Liver (tissue), 9 donors: ENCODE results near the gene RCAN2. TPM values are rescaled to one million over a fixed set of nuclear protein-coding genes. Genes with fewer than 3 reads are reported as not detected.

Source experiments
- DNase-seq: peaks from one replicate; pipeline ENCODE4 v3.0.0-alpha.2; 2017; ENCODE audit warnings: low spot score
- H3K27ac ChIP-seq, 2 donors: one replicate each; pipeline ENCODE4 v1.7.0; 2013; ENCODE audit warnings: inconsistent platforms in 2 of 2, low read length in 2 of 2, control low read depth in 1 of 2, low read depth in 1 of 2, mild to moderate bottlenecking in 1 of 2
- H3K27me3 ChIP-seq, 4 donors: one replicate each; pipeline versions ENCODE4 v1.6.1 to v1.7.0; 2013; ENCODE audit warnings: low read length in 3 of 4, inconsistent platforms in 1 of 4, mild to moderate bottlenecking in 1 of 4, moderate library complexity in 1 of 4; ENCODE audit not compliant: control insufficient read depth in 4 of 4, insufficient read depth in 4 of 4
- H3K36me3 ChIP-seq, 4 donors: one replicate each; pipeline versions ENCODE4 v1.6.1 to v1.7.0; 2013; ENCODE audit warnings: low read length in 3 of 4, mild to moderate bottlenecking in 3 of 4, low read depth in 1 of 4, moderate library complexity in 1 of 4; ENCODE audit not compliant: control insufficient read depth in 4 of 4, insufficient read depth in 3 of 4
- H3K4me1 ChIP-seq, 4 donors: one replicate each; pipeline versions ENCODE4 v1.6.1 to v1.7.0; 2013; ENCODE audit warnings: low read length in 3 of 4, mild to moderate bottlenecking in 3 of 4, moderate library complexity in 1 of 4; ENCODE audit not compliant: control insufficient read depth in 4 of 4, insufficient read depth in 4 of 4
- H3K4me3 ChIP-seq, 3 donors: one replicate each; pipeline versions ENCODE4 v1.6.1 to v1.7.0; 2013; ENCODE audit warnings: low read length in 3 of 3, control low read depth in 1 of 3, low read depth in 1 of 3, mild to moderate bottlenecking in 1 of 3
- H3K9ac ChIP-seq, 2 donors: one replicate each; pipeline ENCODE4 v1.7.0; 2013; ENCODE audit warnings: low read length in 2 of 2, mild to moderate bottlenecking in 2 of 2, moderate library complexity in 2 of 2, control low read depth in 1 of 2, low read depth in 1 of 2
- H3K9me3 ChIP-seq, 4 donors: one replicate each; pipeline versions ENCODE4 v1.6.1 to v1.7.0; 2013; ENCODE audit warnings: low read length in 3 of 4; ENCODE audit not compliant: control insufficient read depth in 4 of 4
- EGR1 ChIP-seq, 2 donors: IDR thresholded peaks; 2 replicates each; pipeline ENCODE4 v1.6.1; 2016 to 2018; ENCODE audit warnings: antibody characterized with exemption in 2 of 2, low read depth in 2 of 2
- FOXA1 ChIP-seq: IDR thresholded peaks from 2 replicates; pipeline ENCODE4 v1.6.1; 2016; ENCODE audit warnings: antibody characterized with exemption
- GABPA ChIP-seq, 2 donors: IDR thresholded peaks in 1 of 2; conservative IDR thresholded peaks in 1 of 2; 2 replicates each; pipeline ENCODE4 v1.6.1; 2016; ENCODE audit warnings: antibody characterized with exemption in 2 of 2, mild to moderate bottlenecking in 1 of 2, moderate library complexity in 1 of 2
- HNF4A ChIP-seq, 2 donors: conservative IDR thresholded peaks; 2 replicates each; pipeline ENCODE4 v1.6.1; 2016; ENCODE audit warnings: antibody characterized with exemption in 2 of 2, mild to moderate bottlenecking in 2 of 2
- HNF4G ChIP-seq: IDR thresholded peaks from 2 replicates; pipeline ENCODE4 v1.6.1; 2016; ENCODE audit warnings: antibody characterized with exemption
- JUND ChIP-seq, 2 donors: IDR thresholded peaks; 2 replicates each; pipeline ENCODE4 v1.6.1; 2016; ENCODE audit warnings: antibody characterized with exemption in 2 of 2
- NR2F2 ChIP-seq: IDR thresholded peaks from 2 replicates; pipeline ENCODE4 v1.6.1; 2016; ENCODE audit warnings: antibody characterized with exemption
- RXRA ChIP-seq, 2 donors: IDR thresholded peaks; 2 replicates each; pipeline ENCODE4 v1.6.1; 2017 to 2018; ENCODE audit warnings: antibody characterized with exemption in 2 of 2, mild to moderate bottlenecking in 1 of 2
- SP1 ChIP-seq: IDR thresholded peaks from 2 replicates; pipeline ENCODE4 v1.6.1; 2018; ENCODE audit warnings: antibody characterized with exemption, mild to moderate bottlenecking
- TAF1 ChIP-seq: conservative IDR thresholded peaks from 2 replicates; pipeline ENCODE4 v1.6.1; 2016; ENCODE audit warnings: antibody characterized with exemption, mild to moderate bottlenecking
- YY1 ChIP-seq: IDR thresholded peaks from 2 replicates; pipeline ENCODE4 v1.6.1; 2016; ENCODE audit warnings: antibody characterized with exemption, mild to moderate bottlenecking
- WGBS: extraction: QIAGEN DNeasy Blood & Tissue Kit; methylation state at CpG from one replicate; pipeline ENCODE4 v1.1.7; 2013; 5-methylcytosine and 5-hydroxymethylcytosine counted together
- polyA plus RNA-seq, 2 donors: library from polyadenylated mRNA; stranded (reverse) in 1 of 2; unstranded in 1 of 2; fragments of 200-250 nt in 1 of 2; fragments of >200 nt in 1 of 2; fragmentation: Nextera tagmentation in 1 of 2; extraction: Ambion mirVana in 1 of 2; gene quantifications; one replicate each; pipeline versions ENCODE4 v1.2.1 to v1.2.3, GENCODE V29; 2013 to 2015
- total RNA-seq, 2 donors: library from RNA; depleted of rRNA; stranded (reverse); fragments of >200 nt; gene quantifications; one replicate each; pipeline ENCODE4 v1.2.3, GENCODE V29; 2014
- TF ChIP-seq, protein P1 (sequence below): IDR thresholded peaks from 2 replicates; pipeline ENCODE4 v1.6.1; 2016; ENCODE audit warnings: antibody characterized with exemption
- TF ChIP-seq, protein P2 (sequence below): fragments of 150-350 bp; IDR thresholded peaks from 2 replicates; pipeline ENCODE4 v1.5.1; 2017; ENCODE audit warnings: improper control_type of control experiment, low read depth, low read length; ENCODE audit not compliant: missing input control
- TF ChIP-seq, protein P3 (sequence below): IDR thresholded peaks from 2 replicates; pipeline ENCODE4 v1.6.1; 2016; ENCODE audit warnings: antibody characterized with exemption, mild to moderate bottlenecking
- TF ChIP-seq, protein P4 (sequence below): IDR thresholded peaks from 2 replicates; pipeline ENCODE4 v1.6.1; 2016; ENCODE audit warnings: antibody characterized with exemption
- TF ChIP-seq, protein P5 (sequence below): IDR thresholded peaks from 2 replicates; pipeline ENCODE4 v1.6.1; 2016; ENCODE audit warnings: antibody characterized with exemption
- donor health status: healthy.
- donor health status: healthy.
- donor health status: healthy.
- donor health status: healthy.
- donor health status: healthy.

Gene RCAN2
- total and polyA plus RNA-seq, 4 donors: 0.19 to 8.2 (median 2.4) TPM

DNA sequence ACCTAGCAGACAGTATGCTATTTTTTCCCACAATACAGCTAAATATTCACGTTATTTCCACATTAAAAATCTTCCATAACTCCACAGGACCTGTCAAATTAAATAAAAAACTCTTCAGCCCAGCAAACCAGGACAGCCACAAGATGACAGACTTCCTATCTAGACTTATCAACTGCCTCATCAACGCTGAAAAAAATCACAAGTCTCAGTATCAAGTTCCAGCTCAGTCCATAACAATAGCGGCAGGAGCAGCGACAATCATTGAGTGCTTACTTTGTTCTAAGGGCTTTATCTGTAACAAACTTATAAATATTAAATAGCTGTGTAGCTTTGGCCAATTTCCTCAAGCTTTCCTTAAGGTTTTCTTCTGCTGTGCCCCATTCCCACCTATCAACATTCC lies 24.7 kb downstream of the RCAN2 start:
- H3K4me3 ChIP-seq: no peak overlapping the region
- no peaks in the 10 kb centered on the region for H3K36me3 ChIP-seq
- no peak overlapping the region for H3K27ac ChIP-seq
- TF ChIP-seq FOXA1: no peak
- TF ChIP-seq, protein P1, sequence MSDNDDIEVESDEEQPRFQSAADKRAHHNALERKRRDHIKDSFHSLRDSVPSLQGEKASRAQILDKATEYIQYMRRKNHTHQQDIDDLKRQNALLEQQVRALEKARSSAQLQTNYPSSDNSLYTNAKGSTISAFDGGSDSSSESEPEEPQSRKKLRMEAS: no peak
- no peak for TF ChIP-seq HNF4A (conservative IDR thresholded peaks at IDR 0.05)
- no peak for TF ChIP-seq JUND (IDR thresholded peaks at IDR 0.05)
- TF ChIP-seq, protein P2, sequence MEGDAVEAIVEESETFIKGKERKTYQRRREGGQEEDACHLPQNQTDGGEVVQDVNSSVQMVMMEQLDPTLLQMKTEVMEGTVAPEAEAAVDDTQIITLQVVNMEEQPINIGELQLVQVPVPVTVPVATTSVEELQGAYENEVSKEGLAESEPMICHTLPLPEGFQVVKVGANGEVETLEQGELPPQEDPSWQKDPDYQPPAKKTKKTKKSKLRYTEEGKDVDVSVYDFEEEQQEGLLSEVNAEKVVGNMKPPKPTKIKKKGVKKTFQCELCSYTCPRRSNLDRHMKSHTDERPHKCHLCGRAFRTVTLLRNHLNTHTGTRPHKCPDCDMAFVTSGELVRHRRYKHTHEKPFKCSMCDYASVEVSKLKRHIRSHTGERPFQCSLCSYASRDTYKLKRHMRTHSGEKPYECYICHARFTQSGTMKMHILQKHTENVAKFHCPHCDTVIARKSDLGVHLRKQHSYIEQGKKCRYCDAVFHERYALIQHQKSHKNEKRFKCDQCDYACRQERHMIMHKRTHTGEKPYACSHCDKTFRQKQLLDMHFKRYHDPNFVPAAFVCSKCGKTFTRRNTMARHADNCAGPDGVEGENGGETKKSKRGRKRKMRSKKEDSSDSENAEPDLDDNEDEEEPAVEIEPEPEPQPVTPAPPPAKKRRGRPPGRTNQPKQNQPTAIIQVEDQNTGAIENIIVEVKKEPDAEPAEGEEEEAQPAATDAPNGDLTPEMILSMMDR: no peak
- no peak for TF ChIP-seq TAF1
- TF ChIP-seq GABPA (IDR thresholded peaks at IDR 0.05 in 1 of 2, conservative IDR thresholded peaks at IDR 0.05 in 1 of 2): no peak
- TF ChIP-seq, protein P3, sequence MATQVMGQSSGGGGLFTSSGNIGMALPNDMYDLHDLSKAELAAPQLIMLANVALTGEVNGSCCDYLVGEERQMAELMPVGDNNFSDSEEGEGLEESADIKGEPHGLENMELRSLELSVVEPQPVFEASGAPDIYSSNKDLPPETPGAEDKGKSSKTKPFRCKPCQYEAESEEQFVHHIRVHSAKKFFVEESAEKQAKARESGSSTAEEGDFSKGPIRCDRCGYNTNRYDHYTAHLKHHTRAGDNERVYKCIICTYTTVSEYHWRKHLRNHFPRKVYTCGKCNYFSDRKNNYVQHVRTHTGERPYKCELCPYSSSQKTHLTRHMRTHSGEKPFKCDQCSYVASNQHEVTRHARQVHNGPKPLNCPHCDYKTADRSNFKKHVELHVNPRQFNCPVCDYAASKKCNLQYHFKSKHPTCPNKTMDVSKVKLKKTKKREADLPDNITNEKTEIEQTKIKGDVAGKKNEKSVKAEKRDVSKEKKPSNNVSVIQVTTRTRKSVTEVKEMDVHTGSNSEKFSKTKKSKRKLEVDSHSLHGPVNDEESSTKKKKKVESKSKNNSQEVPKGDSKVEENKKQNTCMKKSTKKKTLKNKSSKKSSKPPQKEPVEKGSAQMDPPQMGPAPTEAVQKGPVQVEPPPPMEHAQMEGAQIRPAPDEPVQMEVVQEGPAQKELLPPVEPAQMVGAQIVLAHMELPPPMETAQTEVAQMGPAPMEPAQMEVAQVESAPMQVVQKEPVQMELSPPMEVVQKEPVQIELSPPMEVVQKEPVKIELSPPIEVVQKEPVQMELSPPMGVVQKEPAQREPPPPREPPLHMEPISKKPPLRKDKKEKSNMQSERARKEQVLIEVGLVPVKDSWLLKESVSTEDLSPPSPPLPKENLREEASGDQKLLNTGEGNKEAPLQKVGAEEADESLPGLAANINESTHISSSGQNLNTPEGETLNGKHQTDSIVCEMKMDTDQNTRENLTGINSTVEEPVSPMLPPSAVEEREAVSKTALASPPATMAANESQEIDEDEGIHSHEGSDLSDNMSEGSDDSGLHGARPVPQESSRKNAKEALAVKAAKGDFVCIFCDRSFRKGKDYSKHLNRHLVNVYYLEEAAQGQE: no peak
- no peak for TF ChIP-seq RXRA (IDR thresholded peaks at IDR 0.05)
- no peak for TF ChIP-seq EGR1 (IDR thresholded peaks at IDR 0.05; ENCODE audit: low read depth in 2 of 2)
- no peak for TF ChIP-seq NR2F2
- no peak for TF ChIP-seq HNF4G
- no peak for TF ChIP-seq SP1
- TF ChIP-seq YY1: no peak
- H3K27me3 ChIP-seq: peaks cover 0 to 5% (median 0%) of the 10 kb centered on the region in 4 donors
- DNase-seq: no peak
- H3K4me1 ChIP-seq: no peaks in the 10 kb centered on the region
- WGBS: 77% methylated on average over 4 of the region's 4 CpGs
- H3K9ac ChIP-seq: no peak overlapping the region
- no peaks in the 10 kb centered on the region for H3K9me3 ChIP-seq

DNA sequence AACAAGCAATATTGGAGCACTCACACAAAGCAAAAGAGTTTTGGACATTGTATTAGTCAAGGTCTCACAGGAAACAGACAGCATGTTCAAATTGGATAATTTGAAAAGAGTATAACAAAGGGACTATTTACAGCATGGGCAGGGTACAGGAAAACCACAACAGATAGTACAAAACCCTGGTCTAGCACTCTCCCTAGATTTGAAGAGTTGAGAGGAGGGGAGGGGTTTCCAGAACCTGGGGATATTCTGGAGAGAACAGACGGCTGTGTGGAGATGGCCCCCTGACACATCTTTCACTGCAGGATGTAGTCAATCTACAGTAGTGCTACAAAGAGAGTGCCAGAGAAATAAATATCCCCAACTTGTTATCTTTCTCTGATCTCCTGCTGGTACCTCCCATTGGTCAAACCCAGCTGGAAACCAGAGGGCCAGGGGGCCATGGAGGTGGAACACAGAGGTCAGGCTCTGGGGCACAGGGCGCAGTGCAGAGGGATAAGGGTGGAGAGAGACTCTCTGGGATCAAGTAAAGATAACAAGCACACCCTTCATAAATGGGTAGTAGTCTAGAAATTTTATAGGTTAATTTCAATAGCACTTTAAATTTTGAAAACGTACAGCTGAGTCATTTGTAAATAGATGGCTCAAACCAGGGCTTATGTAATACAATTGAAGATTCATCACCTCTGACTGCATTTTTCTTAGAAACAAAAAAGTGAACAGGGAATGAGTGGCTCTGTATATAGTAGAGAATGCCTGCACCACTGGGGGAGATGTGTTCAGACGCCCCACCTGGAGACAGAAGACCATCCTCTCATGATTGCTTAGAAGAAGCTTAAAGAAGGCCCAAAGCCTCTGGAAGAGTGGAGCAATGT lies 25.7 kb downstream of the RCAN2 start:
- no peaks in the 10 kb centered on the region for H3K4me1 ChIP-seq
- no peaks in the 10 kb centered on the region for H3K9me3 ChIP-seq
- H3K4me3 ChIP-seq: no peak overlapping the region
- WGBS: 76% methylated on average over 4 of the region's 4 CpGs
- H3K36me3 ChIP-seq: no peaks in the 10 kb centered on the region
- no peak overlapping the region for H3K9ac ChIP-seq
- no peak for DNase-seq
- H3K27ac ChIP-seq: no peak overlapping the region
- H3K27me3 ChIP-seq: peaks cover 0 to 5% (median 0%) of the 10 kb centered on the region in 4 donors
- no peak for TF ChIP-seq TAF1
- TF ChIP-seq, protein P4, sequence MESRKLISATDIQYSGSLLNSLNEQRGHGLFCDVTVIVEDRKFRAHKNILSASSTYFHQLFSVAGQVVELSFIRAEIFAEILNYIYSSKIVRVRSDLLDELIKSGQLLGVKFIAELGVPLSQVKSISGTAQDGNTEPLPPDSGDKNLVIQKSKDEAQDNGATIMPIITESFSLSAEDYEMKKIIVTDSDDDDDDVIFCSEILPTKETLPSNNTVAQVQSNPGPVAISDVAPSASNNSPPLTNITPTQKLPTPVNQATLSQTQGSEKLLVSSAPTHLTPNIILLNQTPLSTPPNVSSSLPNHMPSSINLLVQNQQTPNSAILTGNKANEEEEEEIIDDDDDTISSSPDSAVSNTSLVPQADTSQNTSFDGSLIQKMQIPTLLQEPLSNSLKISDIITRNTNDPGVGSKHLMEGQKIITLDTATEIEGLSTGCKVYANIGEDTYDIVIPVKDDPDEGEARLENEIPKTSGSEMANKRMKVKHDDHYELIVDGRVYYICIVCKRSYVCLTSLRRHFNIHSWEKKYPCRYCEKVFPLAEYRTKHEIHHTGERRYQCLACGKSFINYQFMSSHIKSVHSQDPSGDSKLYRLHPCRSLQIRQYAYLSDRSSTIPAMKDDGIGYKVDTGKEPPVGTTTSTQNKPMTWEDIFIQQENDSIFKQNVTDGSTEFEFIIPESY: no peak
- TF ChIP-seq, protein P2: no peak
- TF ChIP-seq, protein P5, sequence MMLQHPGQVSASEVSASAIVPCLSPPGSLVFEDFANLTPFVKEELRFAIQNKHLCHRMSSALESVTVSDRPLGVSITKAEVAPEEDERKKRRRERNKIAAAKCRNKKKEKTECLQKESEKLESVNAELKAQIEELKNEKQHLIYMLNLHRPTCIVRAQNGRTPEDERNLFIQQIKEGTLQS: no peak
- no peak for TF ChIP-seq JUND (IDR thresholded peaks at IDR 0.05)
- TF ChIP-seq, protein P3: no peak
- no peak for TF ChIP-seq NR2F2
- TF ChIP-seq, protein P1: no peak
